MV-4-11 (cell line): ENCODE results near the gene KRT72.
"Not testable (repeated sequence)": the region's sequence is repeated elsewhere in the genome, so short reads cannot be mapped to it uniquely, and the experiment has no call there.

Source experiments
- DNase-seq: peaks from one replicate; lab custom pipeline; 2025; lab: John Stamatoyannopoulos, UW

Gene KRT72

DNA sequence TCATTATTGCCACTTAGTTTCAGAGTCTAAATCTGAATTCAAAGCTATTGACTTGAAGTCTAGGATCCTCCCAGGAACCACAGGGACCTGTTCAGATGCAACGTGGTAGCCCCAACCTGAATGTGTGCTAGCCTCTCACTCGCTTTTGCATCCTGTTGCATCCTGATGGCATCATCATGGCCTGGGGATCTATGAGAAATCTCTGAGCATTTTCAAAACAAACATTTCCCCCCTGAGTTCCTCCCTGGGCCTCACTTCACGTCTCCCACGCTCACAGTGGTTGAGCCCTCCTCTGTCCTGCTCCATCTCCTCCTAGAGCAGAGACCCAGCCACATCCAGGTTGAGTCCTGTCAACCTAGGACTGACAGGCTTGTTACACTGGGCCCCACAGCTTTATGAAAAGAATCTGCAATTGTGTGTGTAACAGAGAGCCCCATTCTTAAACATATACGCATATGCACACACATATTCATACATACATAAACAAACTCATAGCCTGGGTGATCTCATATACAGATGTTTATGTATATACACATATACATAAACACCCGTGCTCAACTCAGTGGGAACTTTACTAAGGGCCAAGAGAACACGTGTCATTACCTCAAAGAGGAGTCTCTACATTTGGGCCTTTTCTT, 5.4 kb upstream of the KRT72 start:
- no peak for DNase-seq

DNA sequence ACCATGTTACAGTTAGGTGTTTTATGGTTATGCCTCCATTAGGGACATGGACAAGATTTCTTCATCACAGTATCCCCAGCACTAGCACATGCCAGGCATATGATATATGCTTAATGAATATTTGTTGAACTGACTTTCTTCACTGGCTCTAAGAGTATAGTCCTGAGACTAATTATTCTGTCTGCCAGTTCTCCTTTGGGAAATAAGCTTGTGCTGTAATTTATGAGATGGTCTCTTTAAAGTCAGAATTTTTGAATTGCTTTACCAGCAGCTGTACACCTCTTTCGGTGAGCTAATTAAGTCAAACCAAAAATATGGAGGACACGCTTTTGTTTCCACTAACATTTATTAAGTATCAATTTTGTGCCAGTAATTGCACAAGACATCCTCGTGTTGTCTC, 4.8 kb upstream of the KRT72 start:
- DNase-seq: no peak

DNA sequence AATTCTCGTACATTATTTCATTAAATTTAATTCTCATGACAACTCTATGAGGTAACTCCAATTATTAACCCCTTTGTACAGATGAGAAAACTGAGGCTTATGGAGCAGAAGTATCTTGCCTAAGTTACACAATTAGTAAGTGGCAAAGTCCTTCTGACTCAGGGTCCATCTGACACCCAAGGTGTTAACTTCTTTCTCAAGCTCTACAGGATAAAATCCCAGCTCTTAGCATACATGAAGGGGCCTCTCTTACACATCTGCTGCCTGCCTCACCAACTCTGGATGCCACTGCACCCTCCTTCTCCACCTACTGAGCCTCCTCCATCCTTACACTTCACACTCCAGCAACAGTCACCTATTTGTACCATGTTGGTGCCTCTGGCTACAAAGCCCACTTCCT, 4.3 kb upstream of the KRT72 start:
- no peak for DNase-seq

DNA sequence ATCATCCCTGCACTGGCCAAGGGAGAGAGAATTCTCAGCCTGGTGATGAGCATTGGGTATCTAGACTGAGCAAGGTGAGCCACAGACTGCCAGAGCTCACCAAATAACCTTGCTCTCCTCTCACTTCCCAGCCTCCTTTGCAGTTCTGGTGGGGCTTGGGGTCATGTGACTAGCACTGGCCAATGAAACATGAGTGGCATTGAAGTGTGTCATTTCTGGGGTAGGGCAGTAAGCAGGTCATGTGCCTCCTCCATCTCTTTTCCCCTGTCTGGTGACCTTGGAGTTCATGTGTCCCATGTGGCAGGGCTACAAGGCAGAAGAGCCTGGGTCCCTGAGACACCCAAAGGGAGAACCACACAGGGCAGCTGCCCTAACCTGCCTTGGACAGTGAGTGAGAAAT, 3.6 kb upstream of the KRT72 start:
- DNase-seq: no peak

DNA sequence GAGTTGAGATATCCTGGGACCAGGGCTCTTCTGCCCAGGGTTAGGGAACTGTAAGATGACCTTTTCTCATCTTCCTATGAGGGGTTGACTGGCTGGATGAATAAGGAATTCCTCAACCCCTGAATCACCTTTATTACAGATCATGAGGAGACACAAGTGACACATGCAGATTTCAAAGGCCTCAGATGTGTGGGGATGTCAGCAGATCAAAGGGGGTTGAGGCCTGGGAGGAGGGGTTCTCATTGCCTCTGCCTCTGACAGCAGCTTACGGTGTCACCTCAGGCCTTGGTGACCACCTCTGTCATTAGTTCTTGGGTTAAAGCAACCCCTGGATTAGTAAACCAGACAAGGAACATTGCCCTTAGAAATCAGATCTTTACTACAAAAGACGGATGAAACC, 2.1 kb upstream of the KRT72 start:
- no peak for DNase-seq

DNA sequence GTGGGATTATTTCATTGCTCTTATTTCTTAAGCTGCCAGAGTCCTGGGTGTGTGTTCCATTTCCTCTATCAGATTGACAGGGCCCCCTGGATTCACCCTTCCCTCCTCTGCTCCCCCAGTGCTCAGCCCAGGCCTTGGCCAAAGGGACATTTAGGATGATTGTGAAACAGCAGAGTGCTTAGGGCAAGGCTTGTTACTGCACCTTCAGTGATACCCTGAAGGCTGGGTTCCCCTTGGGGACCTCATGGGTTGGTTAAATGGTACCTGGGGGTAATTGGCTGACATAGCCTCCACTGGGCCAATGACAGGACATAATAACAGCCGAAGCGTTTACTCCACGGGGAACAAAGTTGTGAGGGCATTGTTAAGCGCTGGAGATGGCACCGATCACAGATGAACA, 1.3 kb upstream of the KRT72 start:
- no peak for DNase-seq

DNA sequence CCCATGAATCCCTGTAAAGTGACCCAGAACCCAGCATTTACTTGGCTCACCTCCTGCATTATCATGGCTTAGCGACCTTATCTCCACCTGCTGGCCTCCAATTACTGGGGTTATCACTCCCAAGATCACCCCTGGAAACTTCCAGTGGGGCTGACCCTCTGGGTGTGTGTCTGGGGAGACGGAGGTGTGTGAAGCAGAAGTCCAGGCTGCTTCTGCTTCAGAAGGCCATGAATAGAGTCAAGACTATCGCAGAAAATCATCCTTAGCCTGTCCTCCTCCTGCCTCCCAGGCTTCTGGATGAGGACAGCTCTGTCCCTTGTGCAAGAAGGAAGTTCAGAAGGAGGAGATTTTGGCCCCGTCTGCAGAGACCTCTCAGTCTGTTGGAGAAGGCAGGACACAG, 408 bp upstream of the KRT72 start:
- DNase-seq: no peak

DNA sequence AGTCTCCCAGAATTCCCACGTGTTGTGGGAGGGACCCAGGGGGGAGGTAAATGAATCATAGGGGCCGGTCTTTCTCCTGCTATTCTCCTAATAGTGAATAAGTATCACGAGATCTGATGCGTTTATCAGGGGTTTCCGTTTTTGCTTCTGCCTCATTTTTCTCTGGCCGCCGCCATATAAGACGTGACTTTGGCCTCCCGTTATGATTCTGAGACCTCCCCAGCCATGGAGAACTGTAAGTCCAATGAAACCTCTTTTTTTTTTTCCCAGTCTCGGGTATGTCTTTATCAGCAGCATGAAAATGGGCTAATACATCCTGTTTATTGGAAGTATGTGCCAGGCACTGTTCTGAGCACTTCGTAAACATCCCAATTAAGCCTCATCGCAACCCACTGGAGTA, 788 bp downstream of the KRT72 start:
- DNase-seq: no peak

DNA sequence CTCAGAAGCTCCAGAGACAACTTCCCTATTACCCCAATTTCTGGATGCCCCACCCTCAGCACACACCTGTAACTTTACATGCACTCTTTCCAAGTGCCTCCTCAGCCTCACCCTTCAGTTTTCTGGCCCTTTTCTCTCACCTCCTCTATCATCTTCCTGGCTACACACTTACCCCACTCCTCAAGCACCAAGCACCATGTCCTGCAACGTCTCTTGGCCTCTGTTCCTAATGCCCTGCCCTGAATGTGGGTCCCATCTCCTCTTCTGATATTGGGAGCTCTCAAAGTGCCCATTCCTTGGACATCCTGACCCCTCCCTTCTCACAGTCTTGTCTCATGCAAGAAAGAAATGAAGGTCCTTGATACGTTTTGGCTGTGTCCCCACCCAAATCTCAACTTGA, 1.2 kb downstream of the KRT72 start:
- no peak for DNase-seq

DNA sequence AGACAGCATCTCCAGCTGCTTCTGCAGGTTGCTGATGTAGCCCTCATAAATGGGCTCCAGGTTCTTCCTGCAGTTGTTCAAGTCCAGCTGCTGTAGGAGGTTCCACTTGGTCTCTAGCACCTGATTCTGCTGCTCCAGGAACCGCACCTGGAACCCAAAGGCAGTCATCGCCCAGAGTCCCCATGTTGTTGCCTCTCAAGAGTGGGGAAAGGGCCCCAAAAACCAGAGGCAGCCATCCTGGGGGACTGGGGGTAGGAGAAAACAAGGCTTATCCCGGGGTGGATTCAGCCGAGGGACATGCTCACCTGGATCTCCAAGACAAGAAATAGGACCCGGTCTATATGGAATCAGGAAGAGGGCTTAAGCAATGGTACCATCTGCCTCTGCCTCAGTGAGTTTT, 2.3 kb downstream of the KRT72 start:
- DNase-seq: no peak

DNA sequence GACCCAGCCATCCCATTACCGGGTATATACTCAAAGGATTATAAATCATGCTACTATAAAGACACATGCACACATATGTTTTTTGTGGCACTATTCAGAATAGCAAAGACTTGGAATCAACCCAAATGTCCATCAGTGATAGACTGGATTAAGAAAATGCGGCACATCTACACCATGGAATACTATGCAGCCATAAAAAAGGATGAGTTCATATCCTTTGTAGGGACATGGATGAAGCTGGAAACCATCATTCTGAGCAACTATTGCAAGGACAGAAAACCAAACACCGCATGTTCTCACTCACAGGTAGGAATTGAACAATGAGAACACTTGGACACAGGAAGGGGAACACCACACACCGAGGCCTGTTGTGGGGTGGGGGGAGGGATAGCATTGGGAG, 7.0 kb downstream of the KRT72 start:
- DNase-seq: not testable (repeated sequence)

DNA sequence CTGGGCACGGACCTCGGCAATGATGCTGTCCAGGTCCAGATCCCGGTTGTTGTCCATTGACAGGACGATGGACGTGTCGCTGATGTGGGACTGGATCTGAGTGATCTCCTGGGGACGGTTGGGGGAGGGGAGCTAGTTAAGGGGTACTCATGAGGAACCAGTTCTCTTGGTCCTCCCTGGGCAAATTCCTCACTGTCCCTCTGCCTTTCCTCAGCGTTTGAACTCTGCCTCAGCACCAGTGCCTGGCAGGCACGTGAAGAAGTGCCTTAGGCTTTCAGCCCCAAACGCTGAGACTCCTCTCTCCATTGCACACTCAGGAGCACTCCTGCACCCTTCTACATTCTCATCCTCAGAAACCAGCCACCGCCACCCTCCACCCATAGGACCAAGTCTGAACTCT, 9.7 kb downstream of the KRT72 start:
- DNase-seq: no peak

DNA sequence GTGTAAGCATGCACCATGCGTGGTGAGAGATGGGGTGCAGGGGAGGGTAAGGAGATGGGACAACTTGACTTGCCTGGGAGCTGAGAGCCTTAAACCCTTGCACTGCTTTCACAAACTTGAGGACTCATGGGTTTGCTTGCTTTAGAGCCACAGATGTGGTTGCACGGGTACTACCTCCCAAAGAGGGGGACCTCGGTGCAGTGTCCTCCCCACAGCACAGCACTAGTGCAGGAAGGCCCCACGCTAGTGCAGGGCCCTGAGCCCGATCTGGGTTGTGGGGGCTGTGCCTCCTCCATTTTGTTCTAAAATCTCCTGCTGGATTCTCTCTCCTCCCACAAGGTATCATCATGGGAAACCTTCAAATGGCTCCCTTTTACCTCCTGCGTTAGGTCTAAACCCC, 11.2 kb downstream of the KRT72 start:
- DNase-seq: no peak

DNA sequence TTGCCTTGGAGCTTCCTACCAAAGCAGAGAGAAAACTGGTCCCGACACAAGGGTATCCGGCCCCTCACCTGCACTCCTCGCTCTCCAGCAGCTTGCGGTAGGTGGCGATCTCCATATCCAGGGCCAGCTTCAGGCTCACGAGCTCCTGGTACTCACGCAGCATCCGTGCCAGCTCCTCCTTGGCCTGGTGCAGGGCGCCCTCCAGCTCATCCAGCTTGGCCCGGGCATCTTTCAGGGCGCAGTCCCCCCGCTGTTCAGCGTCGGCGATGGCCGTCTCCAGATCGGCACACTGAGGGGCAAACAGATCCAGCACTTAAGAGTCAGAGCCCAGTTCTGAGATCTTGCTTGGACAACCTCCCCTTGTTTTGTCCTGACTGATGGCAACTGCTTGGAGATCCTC, 13.7 kb downstream of the KRT72 start:
- DNase-seq: no peak

DNA sequence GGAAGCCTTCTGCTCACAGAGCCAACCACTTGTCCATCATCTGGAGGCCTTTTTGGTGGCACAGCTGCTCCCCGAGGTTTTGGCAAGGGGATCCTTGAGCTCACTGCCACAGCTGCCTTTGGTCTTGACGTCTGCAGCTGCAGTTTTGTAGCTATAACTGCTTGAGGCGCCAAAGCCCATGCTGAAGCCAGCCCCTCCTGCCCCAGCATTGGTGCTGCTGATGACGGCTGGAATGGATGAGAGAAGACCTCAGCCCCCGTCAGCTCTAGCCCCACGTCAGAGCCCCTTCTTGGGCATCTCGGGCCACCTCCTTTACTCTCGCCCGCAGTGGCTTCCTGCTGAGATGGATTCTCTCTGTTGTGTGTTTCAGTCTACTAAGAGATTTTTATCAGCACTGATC, 15.3 kb downstream of the KRT72 start:
- no peak for DNase-seq

DNA sequence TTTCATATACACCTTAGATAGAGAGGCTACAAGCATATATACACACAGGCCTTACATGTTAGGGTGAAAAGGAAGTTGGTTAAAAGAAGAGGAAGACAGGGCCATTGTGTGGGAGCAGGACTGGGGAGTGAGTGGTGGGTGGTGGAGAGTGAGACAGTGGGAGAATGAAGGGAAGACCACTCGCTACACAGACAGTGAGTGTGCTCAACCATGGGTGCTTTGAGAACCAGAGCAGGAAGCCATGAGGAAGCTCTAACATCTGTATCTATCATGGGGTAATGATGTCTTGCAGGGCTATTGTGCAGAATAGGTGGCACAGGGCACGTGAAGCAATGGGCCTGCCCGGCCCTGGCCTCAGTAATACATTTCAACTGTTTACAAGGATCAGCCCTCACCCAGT, 16.2 kb downstream of the KRT72 start:
- no peak for DNase-seq

DNA sequence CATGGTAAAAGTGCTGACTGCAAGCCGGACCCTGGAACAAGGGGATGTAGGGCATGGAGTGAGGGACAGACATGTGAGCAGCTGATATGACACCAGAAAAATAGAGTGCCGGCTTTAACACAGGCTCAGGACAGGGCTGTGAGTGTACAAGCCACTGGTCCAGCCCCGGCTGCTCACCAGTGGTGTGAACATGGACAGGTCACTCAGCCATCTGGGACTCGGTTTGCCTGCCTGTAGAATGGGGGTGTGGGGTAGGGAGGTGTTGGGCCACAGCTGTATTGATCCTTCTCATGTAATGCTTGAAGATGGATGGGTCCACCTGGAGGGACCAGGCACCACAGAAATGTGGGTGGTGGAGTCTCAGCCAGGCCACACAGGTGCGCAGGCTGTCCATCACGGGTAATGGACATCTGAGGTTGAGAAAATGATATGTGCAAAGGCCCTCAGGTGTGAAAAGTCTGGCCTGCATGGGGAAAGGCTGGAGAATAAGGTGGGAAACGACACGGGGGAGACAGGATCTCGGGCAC, 17.0 kb downstream of the KRT72 start:
- no peak for DNase-seq

DNA sequence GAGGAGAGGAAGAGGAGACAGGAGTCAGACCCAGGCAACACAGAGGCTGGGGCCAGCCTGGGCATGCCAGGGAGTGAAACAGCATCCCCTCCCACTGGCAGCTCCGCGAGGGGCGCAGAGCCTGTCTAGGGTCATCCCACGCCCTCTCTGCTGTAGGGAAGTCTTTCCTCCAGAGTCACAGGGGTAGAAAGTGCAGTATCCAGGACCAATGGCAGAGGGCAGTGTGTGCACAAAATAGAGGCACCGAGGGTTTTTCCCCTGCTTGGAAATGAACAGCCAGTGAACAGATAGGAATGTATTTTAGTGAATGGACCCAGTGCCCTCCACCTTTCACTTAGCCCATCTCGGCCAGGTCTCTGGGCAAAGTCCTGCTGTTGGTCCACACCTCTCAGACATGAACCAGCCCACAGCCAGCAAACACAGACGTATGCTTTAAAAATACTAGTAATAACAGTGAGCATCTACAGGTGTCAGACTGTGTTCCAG, 18.2 kb downstream of the KRT72 start:
- peak; percentile 27 for DNase-seq

DNA sequence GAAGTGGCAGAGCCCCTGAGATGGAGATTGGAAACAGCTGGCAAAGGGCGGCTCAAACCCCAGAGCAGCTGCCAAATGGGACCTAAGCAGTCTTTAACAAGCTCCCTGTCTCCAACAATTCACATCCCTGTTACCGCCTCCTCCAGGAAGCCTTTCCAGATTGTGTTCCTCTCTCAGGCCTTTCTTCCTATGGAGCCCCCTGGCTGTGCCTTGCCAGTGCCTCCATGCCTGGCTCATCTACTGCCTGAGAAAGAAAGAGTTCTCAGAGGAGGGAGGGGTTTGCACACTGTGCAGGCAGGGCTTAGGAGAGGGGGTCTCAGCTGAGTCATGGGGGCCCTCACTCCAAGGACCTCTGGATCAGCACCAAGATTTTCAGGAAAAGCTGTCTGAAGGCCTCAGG, 18.8 kb downstream of the KRT72 start:
- DNase-seq: no peak

DNA sequence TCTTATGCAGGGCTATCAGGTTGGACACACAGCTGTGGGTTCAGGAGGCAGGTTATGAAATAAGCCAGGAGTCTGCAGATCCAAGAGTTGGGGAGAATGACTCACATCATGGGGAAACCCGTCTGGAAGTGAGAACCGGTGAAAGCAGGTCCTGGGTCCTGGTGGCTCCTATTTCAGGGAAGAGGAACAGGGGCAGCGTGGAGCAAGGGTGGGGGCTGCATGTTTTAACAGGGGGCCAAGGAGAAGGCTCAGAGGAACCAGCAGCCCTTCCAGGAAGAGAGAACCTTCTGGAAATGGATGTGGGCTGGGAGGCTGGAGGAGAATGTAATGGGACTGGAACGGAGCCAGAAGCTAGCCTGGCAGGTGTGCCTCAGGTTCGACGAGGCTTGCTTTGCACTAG, 19.8 kb downstream of the KRT72 start:
- no peak for DNase-seq

DNA sequence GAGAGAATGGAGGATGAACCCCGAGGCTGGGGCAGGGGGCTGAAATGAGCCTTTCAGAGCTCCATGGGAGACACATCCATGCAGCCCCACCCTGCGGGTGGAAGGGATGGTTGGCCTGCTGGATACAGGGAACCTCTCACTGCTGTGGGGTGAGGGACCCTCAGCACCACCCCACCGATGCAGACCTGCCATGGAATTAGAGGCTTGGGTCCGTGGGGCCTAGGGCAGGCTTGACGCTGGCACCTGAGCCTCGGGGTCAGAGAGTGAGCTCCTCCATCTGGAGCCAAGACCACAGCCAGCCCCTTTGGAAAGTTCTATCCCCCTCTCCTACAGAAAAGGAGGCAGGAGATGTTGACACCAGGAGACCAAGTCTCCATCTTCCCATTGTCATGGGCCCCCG, 20.2 kb downstream of the KRT72 start:
- DNase-seq: no peak

DNA sequence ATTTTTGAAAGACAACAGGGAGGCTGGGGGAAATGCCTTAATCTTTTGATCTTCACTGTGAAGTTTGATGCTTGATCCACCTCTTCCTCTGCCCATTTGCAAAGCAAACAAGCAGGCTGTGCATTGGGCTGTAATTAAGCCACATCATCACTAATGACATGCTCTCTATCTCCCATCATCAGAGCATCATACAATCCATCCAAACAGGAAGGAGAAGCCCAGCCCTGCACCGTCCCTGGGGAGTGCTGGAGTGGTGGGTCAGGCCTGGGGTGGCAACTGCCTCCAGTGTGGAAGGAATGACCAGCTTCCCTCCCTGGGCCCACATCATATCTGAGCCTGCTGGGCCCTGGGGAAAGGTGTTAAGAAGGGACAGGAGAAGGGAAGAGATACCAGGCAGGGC, 20.8 kb downstream of the KRT72 start:
- DNase-seq: no peak

DNA sequence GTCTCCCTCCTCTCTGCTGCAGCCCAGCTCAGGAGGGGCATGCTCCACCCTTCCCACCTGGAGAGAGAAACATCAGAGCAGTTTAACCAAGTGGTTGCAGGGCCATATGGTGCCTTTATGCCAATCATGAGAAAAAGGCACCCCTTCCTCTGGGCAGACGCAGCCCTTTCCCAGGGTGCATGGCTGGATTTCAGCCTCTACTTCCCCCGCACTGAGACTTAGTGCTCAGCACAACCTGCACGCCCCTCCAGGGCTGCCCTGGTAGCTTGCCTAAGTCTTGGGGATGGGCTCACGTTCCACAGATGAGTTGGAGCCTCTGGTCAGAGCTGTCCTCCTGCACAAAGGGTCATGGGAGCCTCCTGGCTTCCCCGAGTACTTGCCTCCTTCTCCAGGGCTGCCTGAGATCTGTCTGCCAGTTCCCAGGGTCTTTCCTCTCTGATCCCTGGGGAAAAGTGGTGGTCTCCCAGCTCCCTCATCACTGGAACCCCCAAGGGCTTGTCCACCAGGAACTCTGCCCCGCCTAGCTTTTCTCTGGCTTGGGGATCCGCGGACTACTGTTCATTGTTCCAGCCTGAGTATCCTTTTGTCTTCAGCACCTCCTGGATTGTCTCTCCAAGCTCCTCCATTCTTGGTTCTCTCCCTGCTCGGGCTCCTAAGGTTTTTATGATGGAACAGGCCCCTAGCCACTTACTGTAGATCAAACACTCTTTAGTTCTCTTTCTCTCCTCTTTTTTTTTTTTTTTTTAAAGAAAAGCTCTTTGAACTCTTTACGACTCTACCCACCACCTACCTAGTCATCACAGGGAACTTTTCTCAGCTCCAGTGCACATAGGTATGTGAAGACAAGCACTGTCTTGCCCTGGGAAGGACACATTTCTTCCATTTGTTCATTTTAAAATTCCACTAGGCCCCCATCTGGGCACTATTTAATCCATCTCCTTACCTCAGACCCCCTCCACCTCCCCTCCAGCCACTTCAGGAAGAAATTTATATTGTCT, 21.5 kb downstream of the KRT72 start:
- no peak for DNase-seq
